AG10803 (cell line): ENCODE results near the gene PIRT.

Experiments used
- DNase-seq: peaks from one replicate; pipeline ENCODE4 v3.0.0; 2010; ENCODE audit warnings: low read depth
- H3K4me3 ChIP-seq: 2 replicates; pipeline ENCODE4 v1.5.1; 2011; ENCODE audit warnings: mild to moderate bottlenecking, low read length, control low read depth
- TF ChIP-seq, protein P1 (sequence below): conservative IDR thresholded peaks from 2 replicates; pipeline ENCODE4 v1.5.1; 2011; ENCODE audit warnings: mild to moderate bottlenecking, low read length, control low read depth, inconsistent platforms

The PIRT gene

DNA sequence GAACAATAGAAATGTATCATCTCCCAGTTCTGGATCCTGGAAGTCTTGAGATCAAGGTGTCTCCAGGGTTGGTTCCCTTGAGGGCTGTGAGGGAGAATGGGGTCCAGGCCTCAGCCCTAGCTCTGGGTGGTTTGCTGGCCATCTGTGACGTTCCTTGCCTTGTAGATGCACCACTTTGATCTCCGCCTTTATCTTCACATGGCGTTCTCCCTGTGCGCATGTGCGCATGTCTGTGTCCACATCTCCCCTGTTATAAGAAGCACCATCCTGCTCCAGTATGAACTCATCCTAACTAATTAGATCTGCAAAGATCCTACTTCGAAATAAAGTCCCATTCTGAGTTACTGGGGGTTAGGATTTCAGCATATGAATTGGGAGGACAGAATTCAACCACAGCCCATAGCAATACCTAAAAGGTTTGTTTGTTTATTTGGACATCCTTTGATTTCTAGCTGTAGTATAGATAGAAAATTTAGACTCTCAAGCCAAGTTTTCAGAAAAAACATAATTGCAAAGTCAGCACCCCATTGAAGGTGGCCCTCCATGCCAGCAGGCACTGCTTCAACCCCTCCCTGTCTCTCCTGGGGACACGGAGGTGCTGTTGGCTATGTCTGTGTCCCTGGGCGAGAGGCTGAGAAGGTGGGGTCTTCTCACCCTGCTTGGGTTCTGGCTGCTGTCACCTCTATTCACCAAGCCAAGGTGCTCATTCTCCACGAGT is 31.2 kb downstream of the PIRT start:
- TF ChIP-seq, protein P1, sequence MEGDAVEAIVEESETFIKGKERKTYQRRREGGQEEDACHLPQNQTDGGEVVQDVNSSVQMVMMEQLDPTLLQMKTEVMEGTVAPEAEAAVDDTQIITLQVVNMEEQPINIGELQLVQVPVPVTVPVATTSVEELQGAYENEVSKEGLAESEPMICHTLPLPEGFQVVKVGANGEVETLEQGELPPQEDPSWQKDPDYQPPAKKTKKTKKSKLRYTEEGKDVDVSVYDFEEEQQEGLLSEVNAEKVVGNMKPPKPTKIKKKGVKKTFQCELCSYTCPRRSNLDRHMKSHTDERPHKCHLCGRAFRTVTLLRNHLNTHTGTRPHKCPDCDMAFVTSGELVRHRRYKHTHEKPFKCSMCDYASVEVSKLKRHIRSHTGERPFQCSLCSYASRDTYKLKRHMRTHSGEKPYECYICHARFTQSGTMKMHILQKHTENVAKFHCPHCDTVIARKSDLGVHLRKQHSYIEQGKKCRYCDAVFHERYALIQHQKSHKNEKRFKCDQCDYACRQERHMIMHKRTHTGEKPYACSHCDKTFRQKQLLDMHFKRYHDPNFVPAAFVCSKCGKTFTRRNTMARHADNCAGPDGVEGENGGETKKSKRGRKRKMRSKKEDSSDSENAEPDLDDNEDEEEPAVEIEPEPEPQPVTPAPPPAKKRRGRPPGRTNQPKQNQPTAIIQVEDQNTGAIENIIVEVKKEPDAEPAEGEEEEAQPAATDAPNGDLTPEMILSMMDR = no peak
- no peak overlapping the region for H3K4me3 ChIP-seq
- DNase-seq = no peak

DNA sequence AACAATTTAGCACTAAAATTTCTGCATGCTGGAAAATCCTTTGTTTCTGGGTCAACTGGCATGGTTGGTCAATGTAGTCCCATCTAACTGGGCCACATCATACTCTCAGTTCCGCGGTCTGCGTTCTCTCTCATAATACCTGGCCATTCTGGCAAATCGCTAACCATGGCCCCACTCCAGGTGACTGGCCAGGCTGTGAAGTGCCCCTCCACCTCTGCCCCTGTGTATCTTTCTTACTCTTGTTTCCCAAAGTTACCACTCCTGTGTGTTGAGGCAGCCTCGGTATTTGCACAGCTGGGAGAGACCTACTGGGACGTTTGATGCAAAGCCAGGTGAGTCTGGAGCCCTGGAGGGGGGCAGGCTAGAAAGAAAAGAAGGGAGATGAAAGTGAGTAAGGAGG is 32.0 kb downstream of the PIRT start:
- DNase-seq = no peak
- H3K4me3 ChIP-seq = no peak overlapping the region
- TF ChIP-seq, protein P1 = no peak

DNA sequence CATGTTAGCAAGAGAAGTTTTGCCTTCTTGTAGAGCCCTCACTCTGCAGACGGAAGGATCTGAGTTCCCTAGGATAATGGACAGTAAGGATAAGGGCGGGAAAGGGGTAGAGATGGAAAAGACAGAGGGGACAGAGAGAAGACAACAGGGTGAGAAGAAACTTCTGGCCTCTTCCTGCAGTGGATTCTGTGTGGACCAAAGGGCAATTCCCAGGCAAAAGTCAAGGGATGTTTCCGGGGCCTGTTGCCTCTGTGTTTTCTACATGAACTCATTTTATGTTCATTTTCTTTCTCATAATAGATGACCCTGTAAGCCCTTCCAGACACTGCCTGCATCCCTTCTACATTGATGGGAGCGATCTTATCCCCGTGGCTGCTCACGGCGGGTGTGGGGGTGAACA is 33.3 kb downstream of the PIRT start:
- TF ChIP-seq, protein P1 = no peak
- H3K4me3 ChIP-seq = no peak overlapping the region
- no peak for DNase-seq

DNA sequence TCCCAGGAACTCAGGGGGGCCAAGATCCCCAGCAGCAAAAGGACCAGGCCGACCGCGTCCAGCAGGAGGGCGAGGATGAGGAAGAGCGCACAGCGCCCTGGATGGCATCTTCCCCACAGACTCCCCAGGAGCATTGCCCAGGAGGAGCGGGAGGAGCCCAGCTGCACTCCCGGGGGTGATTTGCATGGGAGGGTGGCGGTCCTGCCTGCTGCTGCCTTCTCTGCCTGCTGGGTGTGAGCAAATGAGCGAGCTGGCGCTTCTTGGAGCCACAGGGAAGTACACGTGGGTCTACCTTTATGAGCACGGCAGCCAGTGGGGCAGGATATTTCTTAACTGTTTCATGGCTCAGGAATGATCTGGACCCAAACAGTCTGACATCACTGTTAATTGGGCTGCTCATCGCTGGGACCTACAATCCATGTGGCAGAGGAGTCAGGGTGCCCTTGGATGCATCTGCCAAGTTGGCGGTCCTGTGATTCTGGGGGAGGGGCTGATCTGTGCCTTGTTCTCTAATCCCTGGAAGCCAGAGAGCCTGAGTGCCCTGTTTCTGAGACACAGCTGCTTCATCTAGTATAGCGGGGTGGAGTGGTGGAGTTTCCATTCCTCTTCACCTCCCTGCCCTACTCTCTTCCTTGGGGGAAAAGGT is 33.9 kb downstream of the PIRT start, which contains the start of gene TMEM238L:
TSS of gene TMEM238L (minus strand) at position 270 of the 646 bp plus-strand sequence. CDS start at position 134, 136 bp downstream.
- no peak for DNase-seq
- no peak within 1 kb of the TSS for H3K4me3 ChIP-seq
- TF ChIP-seq, protein P1 = no peak

DNA sequence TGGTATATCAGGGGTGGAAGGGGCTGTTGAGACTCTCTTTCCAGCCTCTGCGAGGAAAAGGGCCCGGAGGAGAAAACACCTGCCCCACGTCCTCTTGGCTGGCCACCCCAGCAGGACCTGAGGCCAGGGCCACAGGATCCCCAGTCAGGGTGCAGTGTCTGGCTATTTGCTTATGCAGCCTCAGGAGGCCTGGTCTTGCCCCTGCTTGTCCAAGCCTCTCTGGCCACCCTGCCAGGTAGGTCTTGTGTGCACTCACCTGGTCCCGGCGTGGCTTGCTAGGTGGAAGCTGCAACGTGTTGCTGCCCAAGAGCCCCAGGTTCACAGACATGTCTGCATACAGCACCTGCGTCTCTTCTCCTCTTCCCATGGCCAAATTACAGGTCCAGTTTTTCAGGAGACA is 34.5 kb downstream of the PIRT start:
- no peak overlapping the region for H3K4me3 ChIP-seq
- TF ChIP-seq, protein P1 = no peak
- no peak for DNase-seq

DNA sequence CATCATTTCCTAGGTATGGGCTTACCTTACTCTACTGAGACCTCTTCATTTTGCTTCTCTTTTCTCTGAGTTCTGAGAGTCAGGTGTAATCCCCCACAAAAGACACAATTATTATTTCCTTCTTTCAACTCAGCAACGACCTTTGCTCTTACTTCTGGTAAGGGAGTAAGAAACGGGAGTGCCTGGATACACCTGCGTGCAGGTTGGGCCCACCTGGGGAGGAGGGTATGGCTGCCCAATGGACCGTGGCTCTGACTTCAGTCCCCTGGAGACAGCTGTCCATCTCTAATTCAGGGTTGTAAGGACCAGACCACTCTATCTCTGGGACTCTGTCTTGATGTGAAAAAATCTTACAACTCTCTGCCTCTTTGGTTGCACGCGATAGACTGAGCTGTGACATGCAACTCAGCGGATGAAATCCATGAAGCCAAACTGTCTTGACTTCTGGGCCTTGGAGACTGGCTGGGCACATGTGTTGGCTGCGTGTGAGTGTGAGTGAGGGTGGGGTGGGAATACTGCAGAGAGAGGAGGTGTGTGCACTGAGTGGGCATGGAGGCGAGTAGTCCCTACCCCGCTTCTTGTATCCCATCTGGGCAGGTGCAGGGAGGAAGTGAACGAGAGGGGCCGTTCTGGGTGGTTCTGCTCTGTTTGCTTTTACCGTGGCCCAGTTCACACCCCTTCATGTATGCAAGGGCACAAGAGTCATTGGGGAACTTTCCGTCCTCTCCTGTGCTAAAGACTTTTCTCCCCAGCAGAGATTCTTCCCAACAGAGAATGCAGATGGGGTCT is 35.2 kb downstream of the PIRT start:
- TF ChIP-seq, protein P1 = no peak
- DNase-seq = no peak
- no peak overlapping the region for H3K4me3 ChIP-seq

DNA sequence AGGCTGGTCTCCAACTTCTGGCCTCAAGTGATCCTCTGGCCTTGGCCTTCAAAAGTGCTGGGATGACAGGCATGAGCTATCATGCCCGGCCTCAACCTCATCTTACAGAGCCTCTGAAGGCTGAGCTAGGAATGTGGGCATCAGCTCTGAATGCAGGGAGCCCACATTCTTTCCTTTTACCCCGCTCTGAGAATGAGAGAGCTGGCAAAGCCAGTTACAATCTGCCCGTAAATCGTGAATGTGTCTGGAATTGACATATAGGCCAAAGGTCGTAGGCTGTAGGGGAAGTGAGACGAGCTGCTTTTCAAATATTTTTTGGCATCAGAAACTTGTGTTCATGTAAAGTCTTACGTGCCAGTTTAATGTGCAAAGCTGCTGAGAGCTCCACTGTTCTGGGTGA is 38.5 kb downstream of the PIRT start:
- TF ChIP-seq, protein P1 = no peak
- DNase-seq = no peak
- no peak overlapping the region for H3K4me3 ChIP-seq
